Mesenchymal stem cell (in vitro differentiated cells and primary cell): Measurements from ENCODE around the gene TRMT11.
A peak's percentile ranks its signal among the peaks of the same experiment; 100 is the strongest.
"Not testable (repeated sequence)": the region's sequence is repeated elsewhere in the genome, so short reads cannot be mapped to it uniquely, and the experiment has no call there.

Source experiments
- DNase-seq: peaks from one replicate; pipeline ENCODE4 v3.0.0-alpha.2; 2013
- H2AFZ ChIP-seq: one replicate; pipeline ENCODE4 v1.6.1; 2013; ENCODE audit warnings: low read depth, mild to moderate bottlenecking, control low read depth, inconsistent platforms, low read length, moderate library complexity
- H2AK5ac ChIP-seq: 2 replicates; pipeline ENCODE4 v1.6.1; 2013; ENCODE audit warnings: low read length, moderate library complexity, mild to moderate bottlenecking, inconsistent platforms; ENCODE audit not compliant: severe bottlenecking
- H2BK120ac ChIP-seq: one replicate; pipeline ENCODE4 v1.6.1; 2013; ENCODE audit warnings: low read depth, mild to moderate bottlenecking, inconsistent platforms, low read length, moderate library complexity
- H2BK12ac ChIP-seq, 2 experiments: one replicate each; pipeline ENCODE4 v1.6.1; 2013; ENCODE audit warnings: inconsistent platforms in 2 of 2, low read length in 2 of 2, mild to moderate bottlenecking in 2 of 2, moderate library complexity in 2 of 2, control low read depth in 1 of 2
- H2BK15ac ChIP-seq: one replicate; pipeline ENCODE4 v1.6.1; 2013; ENCODE audit warnings: mild to moderate bottlenecking, low read depth, inconsistent platforms; ENCODE audit not compliant: poor library complexity, severe bottlenecking
- H2BK5ac ChIP-seq: 2 replicates; pipeline ENCODE4 v1.6.1; 2013; ENCODE audit warnings: low read depth, mild to moderate bottlenecking, low read length, control low read depth, inconsistent platforms; ENCODE audit not compliant: poor library complexity, severe bottlenecking
- H3K14ac ChIP-seq, 2 experiments: one replicate each; pipeline ENCODE4 v1.6.1; 2013; ENCODE audit warnings: inconsistent platforms in 2 of 2, low read length in 2 of 2, control low read depth in 1 of 2, mild to moderate bottlenecking in 1 of 2, moderate library complexity in 1 of 2
- H3K18ac ChIP-seq, 2 experiments: one replicate each; pipeline ENCODE4 v1.6.1; 2013; ENCODE audit warnings: inconsistent platforms in 2 of 2, low read length in 2 of 2, control low read depth in 1 of 2, low read depth in 1 of 2, mild to moderate bottlenecking in 1 of 2
- H3K23ac ChIP-seq, 2 experiments: one replicate each; pipeline ENCODE4 v1.6.1; 2013; ENCODE audit warnings: inconsistent platforms in 2 of 2, low read length in 2 of 2, mild to moderate bottlenecking in 2 of 2, moderate library complexity in 2 of 2, control low read depth in 1 of 2
- H3K27ac ChIP-seq: 2 replicates; pipeline ENCODE4 v1.5.1; 2013; ENCODE audit warnings: mild to moderate bottlenecking, moderate library complexity, low read length, control low read depth, inconsistent platforms; ENCODE audit not compliant: poor library complexity, severe bottlenecking
- H3K27me3 ChIP-seq, 2 experiments: 2 replicates each; pipeline versions ENCODE4 v1.6.1 to v1.7.0; 2013; ENCODE audit warnings: low read length in 2 of 2, mild to moderate bottlenecking in 2 of 2, moderate library complexity in 2 of 2, control low read depth in 1 of 2, inconsistent platforms in 1 of 2; ENCODE audit not compliant: control insufficient read depth in 1 of 2, insufficient read depth in 1 of 2
- H3K36me3 ChIP-seq, 2 experiments: 2 replicates each; pipeline versions ENCODE4 v1.6.1 to v1.7.0; 2013; ENCODE audit warnings: low read length in 2 of 2, control low read depth in 1 of 2, inconsistent platforms in 1 of 2, low read depth in 1 of 2, mild to moderate bottlenecking in 1 of 2; ENCODE audit not compliant: insufficient read depth in 2 of 2, control insufficient read depth in 1 of 2
- H3K4ac ChIP-seq, 2 experiments: one replicate each; pipeline ENCODE4 v1.6.1; 2013; ENCODE audit warnings: inconsistent platforms in 2 of 2, low read length in 2 of 2, mild to moderate bottlenecking in 2 of 2, moderate library complexity in 2 of 2, control low read depth in 1 of 2, low read depth in 1 of 2
- H3K4me1 ChIP-seq: 2 replicates; pipeline ENCODE4 v1.6.1; 2013; ENCODE audit warnings: low read depth, low read length, control low read depth; ENCODE audit not compliant: control insufficient read depth, insufficient read depth
- H3K4me2 ChIP-seq: 2 replicates; pipeline ENCODE4 v1.6.1; 2013; ENCODE audit warnings: low read length, mild to moderate bottlenecking, inconsistent platforms; ENCODE audit not compliant: poor library complexity, severe bottlenecking
- H3K4me3 ChIP-seq, 2 experiments: 2 replicates each; pipeline versions ENCODE4 v1.5.1 to v1.7.0; 2013; ENCODE audit warnings: low read length in 2 of 2, mild to moderate bottlenecking in 2 of 2, control low read depth in 1 of 2, low read depth in 1 of 2; ENCODE audit not compliant: insufficient read depth in 1 of 2
- H3K79me1 ChIP-seq: replicated peaks from 2 replicates; pipeline ENCODE4 v1.6.1; 2013; ENCODE audit warnings: mild to moderate bottlenecking, control low read depth, low read length, inconsistent platforms; ENCODE audit not compliant: poor library complexity, severe bottlenecking
- H3K9ac ChIP-seq: 2 replicates; pipeline ENCODE4 v1.7.0; 2013; ENCODE audit warnings: mild to moderate bottlenecking, low read length, moderate library complexity
- H3K9me3 ChIP-seq: 2 replicates; pipeline ENCODE4 v1.7.0; 2013; ENCODE audit warnings: mild to moderate bottlenecking, low read length; ENCODE audit not compliant: control insufficient read depth
- H4K8ac ChIP-seq: one replicate; pipeline ENCODE4 v1.6.1; 2013; ENCODE audit warnings: inconsistent platforms, mild to moderate bottlenecking, low read length, moderate library complexity
- H4K91ac ChIP-seq: one replicate; pipeline ENCODE4 v1.6.1; 2013; ENCODE audit warnings: mild to moderate bottlenecking, low read length, inconsistent platforms
- WGBS: methylation state at CpG from one replicate; pipeline ENCODE4 v1.1.7; 2013; ENCODE audit warnings: mixed read lengths; 5-methylcytosine and 5-hydroxymethylcytosine counted together

The TRMT11 gene

GRCh38 chr6:125950293-125950692, 36.0 kb upstream of the TRMT11 start:
- H3K79me1 ChIP-seq = no peaks in the 10 kb centered on the region
- H2BK5ac ChIP-seq = no peak overlapping the region
- no peak overlapping the region for H3K4me3 ChIP-seq
- H4K8ac ChIP-seq = no peak overlapping the region
- no peak overlapping the region for H4K91ac ChIP-seq
- peaks cover 9% of the 10 kb centered on the region for H3K4me1 ChIP-seq
- H2BK12ac ChIP-seq = no peak overlapping the region
- H2AK5ac ChIP-seq = no peak overlapping the region
- DNase-seq = peak; percentile 73
- no peak overlapping the region for H3K9ac ChIP-seq
- no peak overlapping the region for H2BK15ac ChIP-seq
- no peak overlapping the region for H3K27ac ChIP-seq
- H3K18ac ChIP-seq = peak overlapping the region in 1 of 2 experiments; percentile 30
- no peak overlapping the region for H3K14ac ChIP-seq
- H3K9me3 ChIP-seq = no peaks in the 10 kb centered on the region
- 51% methylated on average over 6 of the region's 6 CpGs for WGBS
- H3K36me3 ChIP-seq = no peaks in the 10 kb centered on the region
- H2BK120ac ChIP-seq = no peak overlapping the region
- H2AFZ ChIP-seq = no peak overlapping the region
- H3K4ac ChIP-seq = no peak overlapping the region
- peaks cover 0 to 6% of the 10 kb centered on the region in 2 experiments for H3K27me3 ChIP-seq
- H3K23ac ChIP-seq = no peak overlapping the region
- no peak overlapping the region for H3K4me2 ChIP-seq

GRCh38 chr6:125950716-125951115, 35.6 kb upstream of the TRMT11 start:
- H3K4me2 ChIP-seq, H3K23ac ChIP-seq, H3K9me3 ChIP-seq, H2BK5ac ChIP-seq, H3K27ac ChIP-seq, DNase-seq, H3K79me1 ChIP-seq, H4K91ac ChIP-seq, H3K4me3 ChIP-seq, H3K18ac ChIP-seq, H2AK5ac ChIP-seq, H3K14ac ChIP-seq, H2AFZ ChIP-seq, H4K8ac ChIP-seq, H2BK15ac ChIP-seq, H3K4ac ChIP-seq, H3K36me3 ChIP-seq, H2BK120ac ChIP-seq, H3K27me3 ChIP-seq, H3K9ac ChIP-seq, H3K4me1 ChIP-seq: not testable (repeated sequence)
- WGBS = 80% methylated on average over 6 of the region's 6 CpGs
- H2BK12ac ChIP-seq = peak overlapping the region in 1 of 2 experiments; percentile 24

- Histone ChIP-seq H2AK5ac (no peak overlapping the region), H3K18ac (peak overlapping the region; percentile 5 to 78)
- 89% methylated on average over 1 of the region's 1 CpG for WGBS
These were observed 35.0 kb upstream of the TRMT11 start for GRCh38 chr6:125951323-125951722.

GRCh38 chr6:125952764-125953501, 33.4 kb upstream of the TRMT11 start:
- Histone ChIP-seq H3K4ac (no peak overlapping the region), H3K18ac (peak overlapping the region in 1 of 2 experiments; percentile 31), H3K4me1 (peaks cover 8% of the 10 kb centered on the region), H4K91ac (no peak overlapping the region), H3K14ac (no peak overlapping the region), H2BK120ac (no peak overlapping the region), H3K4me2 (no peak overlapping the region), H3K79me1 (no peaks in the 10 kb centered on the region), H2BK15ac (no peak overlapping the region), H3K27me3 (peaks cover 0 to 6% of the 10 kb centered on the region in 2 experiments), H4K8ac (no peak overlapping the region), H3K4me3 (no peak overlapping the region), H2BK12ac (peak overlapping the region; percentile 42 to 55), H3K36me3 (no peaks in the 10 kb centered on the region), H3K9me3 (no peaks in the 10 kb centered on the region), H2BK5ac (no peak overlapping the region), H2AFZ (no peak overlapping the region), H3K27ac (no peak overlapping the region), H3K23ac (no peak overlapping the region), H3K9ac (no peak overlapping the region), H2AK5ac (no peak overlapping the region)
- peak; percentile 80 for DNase-seq
- 58% methylated on average over 7 of the region's 7 CpGs for WGBS

More at GRCh38 chr6:125951323-125951722, 35.0 kb upstream of the TRMT11 start:
- Histone ChIP-seq H3K79me1 (no peaks in the 10 kb centered on the region), H4K91ac (no peak overlapping the region), H2BK12ac (peak overlapping the region; percentile 81 to 87), H4K8ac (peak overlapping the region; percentile 15), H2BK120ac (no peak overlapping the region), H3K9me3 (no peaks in the 10 kb centered on the region), H3K4ac (peak overlapping the region; percentile 47 to 71), H3K4me1 (peaks cover 9% of the 10 kb centered on the region), H3K4me3 (no peak overlapping the region), H3K27me3 (peaks cover 0 to 6% of the 10 kb centered on the region in 2 experiments), H3K4me2 (no peak overlapping the region), H3K23ac (peak overlapping the region in 1 of 2 experiments; percentile 63), H3K27ac (no peak overlapping the region), H3K9ac (no peak overlapping the region), H3K14ac (no peak overlapping the region), H2AFZ (peak overlapping the region; percentile 24), H3K36me3 (no peaks in the 10 kb centered on the region), H2BK5ac (no peak overlapping the region), H2BK15ac (no peak overlapping the region)
- no peak for DNase-seq
